GM12875 (cell line): ENCODE measurements around the gene TEX19.

Experiments
- H3K4me3 ChIP-seq: one replicate; pipeline ENCODE4 v1.5.1; 2011; ENCODE audit warnings: low read depth, low read length, control low read depth
- CTCF ChIP-seq: IDR thresholded peaks from 2 replicates; pipeline ENCODE4 v1.5.1; 2011; ENCODE audit warnings: low read depth, mild to moderate bottlenecking, control low read depth, inconsistent platforms, low read length, moderate library complexity, borderline replicate concordance; ENCODE audit not compliant: insufficient read depth

The TEX19 gene

GRCh38 chr17:82350182-82351030 lies 8.6 kb upstream of the TEX19 start:
- H3K4me3 ChIP-seq = no peak overlapping the region
- peak; percentile 37 for TF ChIP-seq CTCF

GRCh38 chr17:82351254-82351712 lies 7.8 kb upstream of the TEX19 start:
- no peak for TF ChIP-seq CTCF
- H3K4me3 ChIP-seq = no peak overlapping the region

GRCh38 chr17:82351713-82352488 lies 7.1 kb upstream of the TEX19 start:
- H3K4me3 ChIP-seq = no peak overlapping the region
- peak; percentile 92 for TF ChIP-seq CTCF

- no peak for TF ChIP-seq CTCF
- H3K4me3 ChIP-seq = no peak overlapping the region
Measured at GRCh38 chr17:82353484-82353883, 5.6 kb upstream of the TEX19 start.

- TF ChIP-seq CTCF = no peak
- H3K4me3 ChIP-seq = no peak overlapping the region
Measured at GRCh38 chr17:82354804-82355308, 4.2 kb upstream of the TEX19 start.

- H3K4me3 ChIP-seq = no peak overlapping the region
- TF ChIP-seq CTCF = no peak
Measured at GRCh38 chr17:82355770-82356427, 3.1 kb upstream of the TEX19 start.
